Fibroblast of lung (primary cell): ENCODE data around the gene MARVELD1. TPM values are rescaled to one million over a fixed set of nuclear protein-coding genes. Genes with fewer than 3 reads are reported as not detected.

ENCODE experiments used
- DNase-seq, 2 donors: peaks; one replicate each; pipeline versions ENCODE4 v3.0.0 to v3.0.0-alpha.2; 2010; ENCODE audit warnings: low read depth in 2 of 2
- H2AFZ ChIP-seq: 2 replicates; pipeline ENCODE4 v1.5.1; 2012; ENCODE audit warnings: low read length, control low read depth, inconsistent platforms
- H3K27ac ChIP-seq: 2 replicates; pipeline ENCODE4 v1.5.1; 2011; ENCODE audit warnings: low read length, control low read depth; ENCODE audit not compliant: insufficient read depth
- H3K27me3 ChIP-seq: 2 replicates; pipeline ENCODE4 v1.5.1; 2011; ENCODE audit warnings: mild to moderate bottlenecking, low read length; ENCODE audit not compliant: control insufficient read depth, insufficient read depth
- H3K36me3 ChIP-seq: 2 replicates; pipeline ENCODE4 v1.5.1; 2011; ENCODE audit warnings: low read length; ENCODE audit not compliant: control insufficient read depth, insufficient read depth
- H3K4me1 ChIP-seq: 2 replicates; pipeline ENCODE4 v1.5.1; 2011; ENCODE audit warnings: low read length; ENCODE audit not compliant: control insufficient read depth, insufficient read depth; ENCODE audit errors: extremely low read depth
- H3K4me2 ChIP-seq: 2 replicates; pipeline ENCODE4 v1.5.1; 2011; ENCODE audit warnings: low read length, control low read depth; ENCODE audit not compliant: insufficient read depth; ENCODE audit errors: extremely low read depth
- H3K4me3 ChIP-seq, 4 experiments: fragments of 200-600 bp in 1 of 4; sonication (generic) in 1 of 4; replicated peaks in 1 of 4; 2 replicates each; pipeline ENCODE4 v1.5.1; 2011 to 2016; ENCODE audit warnings: low read length in 4 of 4, low read depth in 3 of 4, mild to moderate bottlenecking in 3 of 4, control low read depth in 2 of 4, inconsistent platforms in 1 of 4, mixed read lengths in 1 of 4; ENCODE audit not compliant: insufficient read depth in 1 of 4; ENCODE audit errors: control extremely low read depth in 1 of 4
- H3K79me2 ChIP-seq: 2 replicates; pipeline ENCODE4 v1.5.1; 2012; ENCODE audit warnings: mild to moderate bottlenecking, low read length, inconsistent platforms; ENCODE audit not compliant: control insufficient read depth, insufficient read depth
- H3K9ac ChIP-seq: 2 replicates; pipeline ENCODE4 v1.5.1; 2011; ENCODE audit warnings: mild to moderate bottlenecking, low read length, control low read depth; ENCODE audit not compliant: insufficient read depth
- H3K9me3 ChIP-seq: 2 replicates; pipeline ENCODE4 v1.5.1; 2012; ENCODE audit warnings: low read depth, low read length; ENCODE audit not compliant: control insufficient read depth, insufficient read depth
- H4K20me1 ChIP-seq: 2 replicates; pipeline ENCODE4 v1.5.1; 2011; ENCODE audit warnings: low read length; ENCODE audit not compliant: control insufficient read depth, insufficient read depth; ENCODE audit errors: extremely low read depth
- EZH2 ChIP-seq: IDR thresholded peaks from 2 replicates; pipeline ENCODE4 v1.5.1; 2012; ENCODE audit warnings: low read length, control low read depth, mild to moderate bottlenecking; ENCODE audit errors: missing control alignments
- polyA plus RNA-seq, 2 donors: library from polyadenylated mRNA; depleted of rRNA in 1 of 2; stranded (reverse) in 1 of 2; unstranded in 1 of 2; fragments of >200 nt; gene quantifications; 2 replicates each; pipeline ENCODE4 v1.2.1, GENCODE V29; 2011 to 2012; ENCODE audit warnings: missing spikeins in 1 of 2
- total RNA-seq: library from RNA; depleted of rRNA; stranded (reverse); fragments of >200 nt; gene quantifications from 2 replicates; pipeline ENCODE4 v1.2.1, GENCODE V29; 2014
- TF ChIP-seq, protein P1 (sequence below), 2 donors: IDR thresholded peaks in 1 of 2; conservative IDR thresholded peaks in 1 of 2; 1 replicate in 1 of 2; 2 replicates in 1 of 2; pipeline ENCODE4 v1.5.1; 2011 to 2012; ENCODE audit warnings: low read length in 2 of 2, control low read depth in 1 of 2, inconsistent platforms in 1 of 2, low read depth in 1 of 2, mild to moderate bottlenecking in 1 of 2

Gene MARVELD1
- total and polyA plus RNA-seq, 2 donors (not counting 1 experiment from before 2014, with no cell fraction given): 16.3 to 132 TPM

DNA sequence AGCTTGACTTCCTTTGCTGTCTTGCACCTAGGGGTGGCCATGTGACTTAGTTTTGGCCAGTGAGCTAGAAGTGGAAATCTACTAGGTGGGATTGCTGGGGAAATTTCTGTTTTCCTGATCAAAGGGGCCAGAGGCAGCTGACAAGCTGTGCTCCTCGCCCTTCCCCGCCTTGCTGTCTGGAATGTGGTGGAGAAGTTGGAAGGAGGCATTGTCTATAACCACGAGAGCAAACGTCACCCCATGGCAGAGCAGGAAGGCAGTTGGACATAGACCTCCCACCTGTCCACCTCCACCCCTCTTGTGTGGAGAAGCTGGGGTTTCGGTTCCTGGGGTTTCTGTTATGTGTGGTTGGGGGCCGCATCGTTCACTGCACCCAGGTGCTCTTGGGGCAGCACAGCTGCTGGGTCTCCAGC lies 51.0 kb downstream of the MARVELD1 start:
- Histone ChIP-seq H3K36me3 (peaks cover 8% of the 10 kb centered on the region), H3K4me1 (no peaks in the 10 kb centered on the region), H3K27me3 (no peaks in the 10 kb centered on the region), H4K20me1 (no peaks in the 10 kb centered on the region), H3K79me2 (no peaks in the 10 kb centered on the region), H3K4me3 (no peak overlapping the region), H3K4me2 (no peak overlapping the region), H3K9me3 (no peaks in the 10 kb centered on the region), H2AFZ (no peak overlapping the region), H3K9ac (no peak overlapping the region), H3K27ac (no peak overlapping the region)
- TF ChIP-seq, protein P1, sequence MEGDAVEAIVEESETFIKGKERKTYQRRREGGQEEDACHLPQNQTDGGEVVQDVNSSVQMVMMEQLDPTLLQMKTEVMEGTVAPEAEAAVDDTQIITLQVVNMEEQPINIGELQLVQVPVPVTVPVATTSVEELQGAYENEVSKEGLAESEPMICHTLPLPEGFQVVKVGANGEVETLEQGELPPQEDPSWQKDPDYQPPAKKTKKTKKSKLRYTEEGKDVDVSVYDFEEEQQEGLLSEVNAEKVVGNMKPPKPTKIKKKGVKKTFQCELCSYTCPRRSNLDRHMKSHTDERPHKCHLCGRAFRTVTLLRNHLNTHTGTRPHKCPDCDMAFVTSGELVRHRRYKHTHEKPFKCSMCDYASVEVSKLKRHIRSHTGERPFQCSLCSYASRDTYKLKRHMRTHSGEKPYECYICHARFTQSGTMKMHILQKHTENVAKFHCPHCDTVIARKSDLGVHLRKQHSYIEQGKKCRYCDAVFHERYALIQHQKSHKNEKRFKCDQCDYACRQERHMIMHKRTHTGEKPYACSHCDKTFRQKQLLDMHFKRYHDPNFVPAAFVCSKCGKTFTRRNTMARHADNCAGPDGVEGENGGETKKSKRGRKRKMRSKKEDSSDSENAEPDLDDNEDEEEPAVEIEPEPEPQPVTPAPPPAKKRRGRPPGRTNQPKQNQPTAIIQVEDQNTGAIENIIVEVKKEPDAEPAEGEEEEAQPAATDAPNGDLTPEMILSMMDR (conservative IDR thresholded peaks at IDR 0.05 in 1 of 2, IDR thresholded peaks at IDR 0.05 in 1 of 2; ENCODE audit: low read depth in 1 of 2, low read length in 2 of 2): no peak
- no peak for TF ChIP-seq EZH2
- DNase-seq: no peak

DNA sequence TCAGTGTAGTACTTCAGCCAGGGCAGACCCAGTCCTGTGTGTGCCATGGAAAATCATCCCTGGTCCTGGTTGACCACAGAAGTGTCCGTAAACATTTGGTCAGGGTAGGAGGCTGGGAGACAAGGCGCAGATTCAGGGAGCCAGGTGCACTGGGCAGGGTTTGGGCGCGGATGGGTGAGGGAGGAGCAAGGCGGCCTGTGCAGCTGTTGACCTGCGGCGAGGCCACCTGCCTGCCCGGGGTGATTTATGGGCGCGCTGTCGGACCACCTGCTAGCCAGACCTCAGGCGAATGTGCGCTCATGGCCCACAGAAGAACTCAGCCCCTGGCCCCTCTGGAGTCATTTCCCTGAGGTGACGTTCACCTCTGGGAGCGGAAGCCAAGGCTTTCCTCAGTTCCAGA lies 51.7 kb downstream of the MARVELD1 start:
- Histone ChIP-seq H3K36me3 (peaks cover 2% of the 10 kb centered on the region), H3K4me2 (no peak overlapping the region), H3K4me3 (no peak overlapping the region), H3K27ac (no peak overlapping the region), H2AFZ (no peak overlapping the region), H3K4me1 (no peaks in the 10 kb centered on the region), H3K9me3 (no peaks in the 10 kb centered on the region), H4K20me1 (no peaks in the 10 kb centered on the region), H3K27me3 (no peaks in the 10 kb centered on the region), H3K9ac (no peak overlapping the region), H3K79me2 (no peaks in the 10 kb centered on the region)
- DNase-seq: no peak
- TF ChIP-seq, protein P1 (conservative IDR thresholded peaks at IDR 0.05 in 1 of 2, IDR thresholded peaks at IDR 0.05 in 1 of 2; ENCODE audit: low read depth in 1 of 2, low read length in 2 of 2): no peak
- TF ChIP-seq EZH2: no peak

DNA sequence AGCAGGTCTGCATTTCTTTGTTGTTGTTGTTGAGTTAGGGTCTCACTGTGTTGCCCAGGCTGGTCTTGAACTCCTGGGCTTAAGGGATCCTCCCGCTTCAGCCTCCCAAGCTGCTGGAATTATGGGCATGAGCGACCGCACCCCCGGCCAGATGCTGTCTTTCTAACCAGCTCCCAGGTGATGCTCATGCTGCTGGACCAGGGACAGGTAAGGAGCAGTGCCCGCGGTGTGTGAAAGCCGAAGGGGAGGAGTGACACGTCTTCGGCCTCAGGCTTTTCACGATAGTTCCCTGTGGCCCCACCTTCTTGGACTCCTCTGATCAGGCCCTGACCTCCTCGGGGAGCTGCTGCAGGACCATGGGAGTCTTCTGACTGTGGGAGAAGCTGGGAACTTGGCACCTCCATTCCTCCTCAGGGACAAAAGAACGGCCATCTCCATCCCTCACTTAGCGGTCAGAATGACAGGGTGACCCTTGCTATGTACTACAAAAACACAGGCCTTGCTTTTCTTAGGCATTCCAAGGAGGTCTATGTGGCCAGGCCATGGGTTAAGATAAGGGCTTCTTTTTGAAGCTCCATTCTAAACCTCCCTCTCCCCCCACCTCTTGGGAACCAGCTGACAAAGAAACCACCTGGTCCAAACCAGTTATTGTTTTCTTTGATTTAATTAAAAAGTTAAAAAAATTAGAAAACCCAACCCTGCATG lies 52.7 kb downstream of the MARVELD1 start:
- Histone ChIP-seq H3K79me2 (no peaks in the 10 kb centered on the region), H3K4me1 (no peaks in the 10 kb centered on the region), H3K9me3 (no peaks in the 10 kb centered on the region), H4K20me1 (no peaks in the 10 kb centered on the region), H2AFZ (no peak overlapping the region), H3K36me3 (no peaks in the 10 kb centered on the region), H3K27me3 (peaks cover 4% of the 10 kb centered on the region), H3K4me3 (no peak overlapping the region), H3K27ac (no peak overlapping the region), H3K9ac (no peak overlapping the region), H3K4me2 (no peak overlapping the region)
- DNase-seq: no peak
- no peak for TF ChIP-seq EZH2
- TF ChIP-seq, protein P1 (conservative IDR thresholded peaks at IDR 0.05 in 1 of 2, IDR thresholded peaks at IDR 0.05 in 1 of 2; ENCODE audit: low read depth in 1 of 2, low read length in 2 of 2): no peak
